HCT116 (cell line): ENCODE data around the gene G3BP2. TPM values are rescaled to one million over a fixed set of nuclear protein-coding genes. Genes with fewer than 3 reads are reported as not detected.

Experiments
- ATAC-seq: fragments of 200-7000 bp; cut with Tn5 transposase; 2 replicates; pipeline ENCODE4 v1.9.1; 2020; ENCODE audit warnings: mild to moderate bottlenecking, moderate library complexity
- BruUV-seq: library from RNA; stranded (reverse); fragments of 400-500 nt; replicated peaks from 2 replicates; lab custom pipeline; 2021; lab: Mats Ljungman, UMichigan
- CTCF ChIA-PET: fragments of 300-600 bp; sonication (Branson Sonifier 250); formaldehyde crosslinking; loops from one replicate; lab custom pipeline; 2021; ENCODE audit warnings: antibody characterized with exemption; lab: Charles Lee
- POLR2A ChIA-PET: fragments of 300-600, 350-600 bp; sonication (Branson Sonifier 250); formaldehyde crosslinking; loops from one replicate; lab custom pipeline; 2021; ENCODE audit warnings: antibody characterized with exemption; lab: Charles Lee
- RAD21 ChIA-PET, 2 experiments: fragments of 300-600 bp; sonication (Branson Sonifier 250); formaldehyde crosslinking; loops; one replicate each; lab custom pipeline; 2023; ENCODE audit warnings: low total read pairs in 2 of 2; ENCODE audit not compliant: uncharacterized antibody in 2 of 2, unreplicated experiment in 2 of 2, low non-redundant PET in 1 of 2; lab: Charles Lee
- DNase-seq: peaks from one replicate; pipeline ENCODE4 v3.0.0-alpha.2; 2010; ENCODE audit warnings: low read depth, low spot score
- H2AFZ ChIP-seq: fragments of 200-600 bp; shearing (Covaris generic), sonication (generic); 2 replicates; pipeline ENCODE4 v1.6.1; 2017; ENCODE audit warnings: low read depth, mixed run types, mixed read lengths, antibody characterized with exemption, low read length; ENCODE audit not compliant: poor library complexity, severe bottlenecking
- H3K27ac ChIP-seq: 2 replicates; pipeline ENCODE4 v1.5.1; 2012; ENCODE audit warnings: low read depth, low read length
- H3K27me3 ChIP-seq: fragments of 200-600 bp; sonication (generic); 2 replicates; pipeline ENCODE4 v1.6.1; 2016; ENCODE audit warnings: mixed run types, low read length, mixed read lengths; ENCODE audit not compliant: insufficient read depth
- H3K36me3 ChIP-seq, 2 experiments: fragments of 200-500 bp in 1 of 2; fragments of 200-600 bp in 1 of 2; sonication (Bioruptor generic) in 1 of 2; sonication (generic) in 1 of 2; 2 replicates each; pipeline versions ENCODE4 v1.5.1 to v1.6.1; 2014 to 2016; ENCODE audit warnings: low read length in 2 of 2, inconsistent platforms in 1 of 2, mixed read lengths in 1 of 2, mixed run types in 1 of 2; ENCODE audit not compliant: insufficient read depth in 2 of 2, control insufficient read depth in 1 of 2
- H3K4me1 ChIP-seq, 2 experiments: fragments of 200-600 bp in 1 of 2; sonication (generic) in 1 of 2; 2 replicates each; pipeline versions ENCODE4 v1.5.1 to v1.6.1; 2012 to 2017; ENCODE audit warnings: low read length in 2 of 2, inconsistent platforms in 1 of 2, mild to moderate bottlenecking in 1 of 2, mixed read lengths in 1 of 2, mixed run types in 1 of 2, moderate library complexity in 1 of 2; ENCODE audit not compliant: insufficient read depth in 2 of 2, control insufficient read depth in 1 of 2
- H3K4me2 ChIP-seq: fragments of 200-600 bp; sonication (generic); 2 replicates; pipeline ENCODE4 v1.6.1; 2017; ENCODE audit warnings: mixed run types, low read length, mixed read lengths
- H3K4me3 ChIP-seq, 2 experiments: fragments of 200-600 bp in 1 of 2; sonication (generic) in 1 of 2; replicated peaks in 1 of 2; 2 replicates each; pipeline ENCODE4 v1.5.1; 2011 to 2016; ENCODE audit warnings: low read length in 2 of 2, control low read depth in 1 of 2, low read depth in 1 of 2, mild to moderate bottlenecking in 1 of 2, mixed read lengths in 1 of 2, mixed run types in 1 of 2
- H3K79me2 ChIP-seq: fragments of 200-600 bp; sonication (generic); 2 replicates; pipeline ENCODE4 v1.6.1; 2017; ENCODE audit warnings: mild to moderate bottlenecking, mixed run types, low read length, moderate library complexity, mixed read lengths; ENCODE audit not compliant: insufficient read depth
- H3K9ac ChIP-seq: fragments of 200-600 bp; sonication (generic); 2 replicates; pipeline ENCODE4 v1.6.1; 2016; ENCODE audit warnings: low read length, mixed read lengths
- H3K9me2 ChIP-seq: fragments of 200-600 bp; sonication (generic), shearing (Covaris generic); 2 replicates; pipeline ENCODE4 v1.6.1; 2017; ENCODE audit warnings: mixed run types, mild to moderate bottlenecking, moderate library complexity; ENCODE audit not compliant: insufficient read depth
- H3K9me3 ChIP-seq, 2 experiments: fragments of 200-500 bp in 1 of 2; fragments of 200-600 bp in 1 of 2; sonication (Bioruptor generic) in 1 of 2; sonication (generic) in 1 of 2; 2 replicates each; pipeline ENCODE4 v1.6.1; 2014 to 2017; ENCODE audit warnings: low read length in 2 of 2, mixed read lengths in 2 of 2, inconsistent platforms in 1 of 2, low read depth in 1 of 2, mild to moderate bottlenecking in 1 of 2, mixed run types in 1 of 2, moderate library complexity in 1 of 2; ENCODE audit not compliant: control insufficient read depth in 1 of 2, insufficient read depth in 1 of 2
- H4K20me1 ChIP-seq: fragments of 200-600 bp; sonication (generic), shearing (Covaris generic); 2 replicates; pipeline ENCODE4 v1.6.1; 2017; ENCODE audit warnings: mixed run types, mild to moderate bottlenecking, moderate library complexity; ENCODE audit not compliant: insufficient read depth
- CBX3 ChIP-seq: IDR thresholded peaks from 2 replicates; pipeline ENCODE4 v1.6.1; 2012; ENCODE audit warnings: low read depth
- CEBPB ChIP-seq: IDR thresholded peaks from 2 replicates; pipeline ENCODE4 v1.6.1; 2012; ENCODE audit warnings: low read depth
- EGR1 ChIP-seq: IDR thresholded peaks from 2 replicates; pipeline ENCODE4 v1.6.1; 2012; ENCODE audit warnings: low read depth
- ELF1 ChIP-seq: IDR thresholded peaks from 2 replicates; pipeline ENCODE4 v1.6.1; 2012; ENCODE audit warnings: low read depth, borderline replicate concordance
- EZH2 ChIP-seq: fragments of 200-600 bp; sonication (generic); IDR thresholded peaks from 2 replicates; pipeline ENCODE4 v1.6.1; 2017; ENCODE audit warnings: antibody characterized with exemption, mixed run types
- JUND ChIP-seq: IDR thresholded peaks from 2 replicates; pipeline ENCODE4 v1.6.1; 2012
- POLR2A ChIP-seq: IDR thresholded peaks from 2 replicates; pipeline ENCODE4 v1.7.0; 2011; ENCODE audit warnings: borderline replicate concordance; ENCODE audit not compliant: insufficient read depth, insufficient read length; ENCODE audit errors: extremely low read depth
- POLR2AphosphoS5 ChIP-seq: IDR thresholded peaks from 2 replicates; pipeline ENCODE4 v1.6.1; 2011; ENCODE audit warnings: mild to moderate bottlenecking, low read depth, low read length, moderate library complexity
- RAD21 ChIP-seq: IDR thresholded peaks from 2 replicates; pipeline ENCODE4 v1.6.1; 2012; ENCODE audit warnings: low read depth, mild to moderate bottlenecking
- SIN3A ChIP-seq: IDR thresholded peaks from 2 replicates; pipeline ENCODE4 v1.6.1; 2012; ENCODE audit warnings: low read depth
- SP1 ChIP-seq: IDR thresholded peaks from 2 replicates; pipeline ENCODE4 v1.6.1; 2012; ENCODE audit warnings: low read depth
- ZFX ChIP-seq: fragments of 450-650 bp; IDR thresholded peaks from 2 replicates; pipeline ENCODE4 v1.6.1; 2017
- ZNF274 ChIP-seq: fragments of 200-500 bp; sonication (Bioruptor generic); IDR thresholded peaks from 2 replicates; pipeline ENCODE4 v1.6.1; 2014; ENCODE audit warnings: mild to moderate bottlenecking, low read depth, low read length, inconsistent platforms
- intact Hi-C: fragments of 100-400 bp; cut with micrococcal nuclease; formaldehyde crosslinking; loops from 2 replicates; pipeline ENCODE4 v1.10.0; 2022
- total RNA-seq: library from RNA; stranded (reverse); gene quantifications from one replicate; pipeline ENCODE4 v1.2.1, GENCODE V29; 2021; ENCODE audit not compliant: unreplicated experiment
- TF ChIP-seq, protein P1 (sequence below), 3 experiments: fragments of 200-600 bp in 1 of 3; sonication (generic) in 1 of 3; IDR thresholded peaks in 2 of 3; conservative IDR thresholded peaks in 1 of 3; 2 replicates each; pipeline ENCODE4 v1.5.1; 2012 to 2017; ENCODE audit warnings: low read depth in 2 of 3, low read length in 2 of 3, antibody characterized with exemption in 1 of 3, borderline replicate concordance in 1 of 3, control low read depth in 1 of 3, mild to moderate bottlenecking in 1 of 3, mixed read lengths in 1 of 3, mixed run types in 1 of 3, moderate library complexity in 1 of 3; ENCODE audit not compliant: insufficient read depth in 1 of 3
- TF ChIP-seq, protein P2 (sequence below): IDR thresholded peaks from 2 replicates; pipeline ENCODE4 v1.6.1; 2012; ENCODE audit warnings: low read depth

The G3BP2 gene
- total RNA-seq, 1 experiment from 2014 or later: 153 TPM

DNA sequence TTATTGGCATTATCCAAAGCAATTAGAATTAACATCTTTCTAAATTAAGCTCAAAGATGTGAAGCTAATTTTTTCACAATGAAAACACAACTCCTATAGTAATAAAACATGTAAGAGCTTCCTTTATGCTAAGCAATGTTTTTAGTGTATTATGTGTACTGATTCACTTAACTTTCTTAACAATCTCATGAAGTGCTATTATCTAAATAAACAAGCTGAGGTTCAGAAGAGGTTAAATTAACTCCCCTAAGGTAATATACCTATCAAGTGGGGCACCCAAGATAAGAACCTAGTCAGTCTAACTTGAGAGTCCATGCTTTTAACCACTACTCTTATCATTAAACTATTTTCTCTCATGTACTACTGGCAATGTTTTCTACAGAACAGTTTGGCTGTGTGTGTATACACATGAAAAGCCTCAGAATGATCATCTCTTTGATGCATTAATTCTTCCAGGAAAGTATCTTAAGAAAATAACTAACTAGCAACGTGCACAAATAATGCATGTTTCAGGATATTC, 13.6 kb downstream of the G3BP2 start (continued):
- TF ChIP-seq ELF1 (no peak), CBX3 (no peak), EZH2 (no peak)
- TF ChIP-seq, protein P1, sequence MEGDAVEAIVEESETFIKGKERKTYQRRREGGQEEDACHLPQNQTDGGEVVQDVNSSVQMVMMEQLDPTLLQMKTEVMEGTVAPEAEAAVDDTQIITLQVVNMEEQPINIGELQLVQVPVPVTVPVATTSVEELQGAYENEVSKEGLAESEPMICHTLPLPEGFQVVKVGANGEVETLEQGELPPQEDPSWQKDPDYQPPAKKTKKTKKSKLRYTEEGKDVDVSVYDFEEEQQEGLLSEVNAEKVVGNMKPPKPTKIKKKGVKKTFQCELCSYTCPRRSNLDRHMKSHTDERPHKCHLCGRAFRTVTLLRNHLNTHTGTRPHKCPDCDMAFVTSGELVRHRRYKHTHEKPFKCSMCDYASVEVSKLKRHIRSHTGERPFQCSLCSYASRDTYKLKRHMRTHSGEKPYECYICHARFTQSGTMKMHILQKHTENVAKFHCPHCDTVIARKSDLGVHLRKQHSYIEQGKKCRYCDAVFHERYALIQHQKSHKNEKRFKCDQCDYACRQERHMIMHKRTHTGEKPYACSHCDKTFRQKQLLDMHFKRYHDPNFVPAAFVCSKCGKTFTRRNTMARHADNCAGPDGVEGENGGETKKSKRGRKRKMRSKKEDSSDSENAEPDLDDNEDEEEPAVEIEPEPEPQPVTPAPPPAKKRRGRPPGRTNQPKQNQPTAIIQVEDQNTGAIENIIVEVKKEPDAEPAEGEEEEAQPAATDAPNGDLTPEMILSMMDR (IDR thresholded peaks at IDR 0.05 in 2 of 3, conservative IDR thresholded peaks at IDR 0.05 in 1 of 3; ENCODE audit: borderline replicate concordance in 1 of 3, insufficient read depth in 1 of 3, low read depth in 2 of 3, low read length in 2 of 3): no peak
- TF ChIP-seq, all 23 proteins: peak for 0

DNA sequence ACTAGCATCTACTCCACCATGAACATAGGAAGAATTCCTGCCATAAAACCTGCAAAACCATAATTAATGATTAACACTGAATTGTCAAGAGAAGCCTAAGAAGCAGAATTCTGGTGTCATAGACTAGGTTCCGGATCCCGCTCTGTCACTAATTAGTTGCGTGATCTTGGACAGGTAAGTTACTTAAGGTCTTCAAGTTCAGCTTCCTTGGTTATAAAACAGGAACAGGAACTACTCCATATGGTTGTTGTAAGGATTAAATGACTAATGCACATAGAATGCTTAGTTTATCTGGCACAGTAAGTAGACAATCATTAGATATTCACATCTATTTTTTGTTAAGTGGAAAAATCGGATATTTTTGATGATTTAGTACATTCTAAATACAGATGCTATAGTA, 14.3 kb downstream of the G3BP2 start:
- no peak for ATAC-seq
- intact Hi-C loops: loop anchor here (10.0 kb wide), 1 partner anchor 186 kb away; no protein-coding TSS in a partner anchor
- CTCF ChIA-PET: interaction anchor here (1.0 kb wide), 1 partner anchor 65 kb away, joined by 3 read pairs; the partner anchor contains the start of gene USO1
- TF ChIP-seq ZFX: no peak
- TF ChIP-seq RAD21: no peak
- TF ChIP-seq EGR1: no peak
- TF ChIP-seq JUND: no peak
- TF ChIP-seq, protein P2, sequence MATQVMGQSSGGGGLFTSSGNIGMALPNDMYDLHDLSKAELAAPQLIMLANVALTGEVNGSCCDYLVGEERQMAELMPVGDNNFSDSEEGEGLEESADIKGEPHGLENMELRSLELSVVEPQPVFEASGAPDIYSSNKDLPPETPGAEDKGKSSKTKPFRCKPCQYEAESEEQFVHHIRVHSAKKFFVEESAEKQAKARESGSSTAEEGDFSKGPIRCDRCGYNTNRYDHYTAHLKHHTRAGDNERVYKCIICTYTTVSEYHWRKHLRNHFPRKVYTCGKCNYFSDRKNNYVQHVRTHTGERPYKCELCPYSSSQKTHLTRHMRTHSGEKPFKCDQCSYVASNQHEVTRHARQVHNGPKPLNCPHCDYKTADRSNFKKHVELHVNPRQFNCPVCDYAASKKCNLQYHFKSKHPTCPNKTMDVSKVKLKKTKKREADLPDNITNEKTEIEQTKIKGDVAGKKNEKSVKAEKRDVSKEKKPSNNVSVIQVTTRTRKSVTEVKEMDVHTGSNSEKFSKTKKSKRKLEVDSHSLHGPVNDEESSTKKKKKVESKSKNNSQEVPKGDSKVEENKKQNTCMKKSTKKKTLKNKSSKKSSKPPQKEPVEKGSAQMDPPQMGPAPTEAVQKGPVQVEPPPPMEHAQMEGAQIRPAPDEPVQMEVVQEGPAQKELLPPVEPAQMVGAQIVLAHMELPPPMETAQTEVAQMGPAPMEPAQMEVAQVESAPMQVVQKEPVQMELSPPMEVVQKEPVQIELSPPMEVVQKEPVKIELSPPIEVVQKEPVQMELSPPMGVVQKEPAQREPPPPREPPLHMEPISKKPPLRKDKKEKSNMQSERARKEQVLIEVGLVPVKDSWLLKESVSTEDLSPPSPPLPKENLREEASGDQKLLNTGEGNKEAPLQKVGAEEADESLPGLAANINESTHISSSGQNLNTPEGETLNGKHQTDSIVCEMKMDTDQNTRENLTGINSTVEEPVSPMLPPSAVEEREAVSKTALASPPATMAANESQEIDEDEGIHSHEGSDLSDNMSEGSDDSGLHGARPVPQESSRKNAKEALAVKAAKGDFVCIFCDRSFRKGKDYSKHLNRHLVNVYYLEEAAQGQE: no peak
- no peak for TF ChIP-seq CEBPB
- no peak for TF ChIP-seq POLR2A
- TF ChIP-seq POLR2AphosphoS5: no peak
- TF ChIP-seq, protein P1 (IDR thresholded peaks at IDR 0.05 in 2 of 3, conservative IDR thresholded peaks at IDR 0.05 in 1 of 3; ENCODE audit: borderline replicate concordance in 1 of 3, insufficient read depth in 1 of 3, low read depth in 2 of 3, low read length in 2 of 3): no peak
- no peak for TF ChIP-seq SP1
- TF ChIP-seq SIN3A: no peak
- no peak for TF ChIP-seq ZNF274
- no peak for TF ChIP-seq EZH2

More for the DNA sequence above, 14.3 kb downstream of the G3BP2 start:
- Histone ChIP-seq H3K27ac (no peak overlapping the region), H3K9ac (no peak overlapping the region), H2AFZ (no peak overlapping the region), H3K4me3 (no peak overlapping the region), H3K27me3 (no peaks in the 10 kb centered on the region), H3K9me2 (no peaks in the 10 kb centered on the region), H3K4me2 (no peak overlapping the region), H3K9me3 (no peaks in the 10 kb centered on the region), H3K79me2 (peaks cover 87% of the 10 kb centered on the region), H4K20me1 (peaks cover 11% of the 10 kb centered on the region; the same call in 1 of the 2 replicates), H3K4me1 (peaks cover 0 to 5% of the 10 kb centered on the region in 2 experiments; a peak in 1 of 4 replicates), H3K36me3 (peaks cover 26 to 32% of the 10 kb centered on the region in 2 experiments; a peak in 3 of 4 replicates)
- DNase-seq: no peak
- ChIA-PET RAD21 (no interaction called here), POLR2A (no interaction called here)
- BruUV-seq: no TSS peak
